Caco-2 (cell line): ENCODE measurements around the gene TOR4A. TPM values are rescaled to one million over a fixed set of nuclear protein-coding genes. Genes with fewer than 3 reads are reported as not detected.

Source experiments
- BruUV-seq: library from RNA; stranded (reverse); fragments of 400-500 nt; replicated peaks from 2 replicates; lab custom pipeline; 2021; lab: Mats Ljungman, UMichigan
- CTCF ChIA-PET: fragments of 300-600 bp; sonication (Branson Sonifier 250); formaldehyde crosslinking; loops from one replicate; lab custom pipeline; 2022; ENCODE audit warnings: antibody characterized with exemption; lab: Charles Lee
- POLR2A ChIA-PET: fragments of 300-600 bp; sonication (Branson Sonifier 250); formaldehyde crosslinking; loops from one replicate; lab custom pipeline; 2022; ENCODE audit warnings: antibody characterized with exemption; lab: Charles Lee
- DNase-seq, 2 experiments: peaks; one replicate each; pipeline versions ENCODE4 v3.0.0 to v3.0.0-alpha.2; 2020 to 2022
- H3K27me3 ChIP-seq: replicated peaks from 2 replicates; pipeline ENCODE4 v1.6.0; 2011; ENCODE audit warnings: low read length; ENCODE audit not compliant: control insufficient read depth, insufficient read depth
- H3K36me3 ChIP-seq: 2 replicates; pipeline ENCODE4 v1.5.1; 2011; ENCODE audit warnings: low read length; ENCODE audit not compliant: control insufficient read depth, insufficient read depth
- H3K4me1 ChIP-seq: fragments of 250-450 bp; sonication (Bioruptor Pico); 2 replicates; pipeline ENCODE4 v1.5.1; 2020; ENCODE audit warnings: mild to moderate bottlenecking
- H3K4me3 ChIP-seq: 2 replicates; pipeline ENCODE4 v1.5.1; 2011; ENCODE audit warnings: low read depth, mild to moderate bottlenecking, control low read depth, low read length
- H3K9me3 ChIP-seq: fragments of 250-450 bp; sonication (Bioruptor Pico); 2 replicates; pipeline ENCODE4 v1.5.1; 2020; ENCODE audit warnings: mild to moderate bottlenecking, moderate library complexity
- H3K27ac Mint-ChIP-seq: one replicate; pipeline ENCODE4 v1.8.0; 2022; ENCODE audit warnings: mixed read lengths; ENCODE audit not compliant: unreplicated experiment
- H3K27me3 Mint-ChIP-seq: one replicate; pipeline ENCODE4 v1.8.0; 2022; ENCODE audit warnings: mixed read lengths; ENCODE audit not compliant: insufficient read depth, unreplicated experiment
- H3K36me3 Mint-ChIP-seq: one replicate; pipeline ENCODE4 v1.8.0; 2022; ENCODE audit warnings: mild to moderate bottlenecking, mixed read lengths; ENCODE audit not compliant: insufficient read depth, unreplicated experiment
- H3K4me1 Mint-ChIP-seq: one replicate; pipeline ENCODE4 v1.8.0; 2022; ENCODE audit warnings: low read depth, mixed read lengths; ENCODE audit not compliant: unreplicated experiment
- H3K4me3 Mint-ChIP-seq: one replicate; pipeline ENCODE4 v1.8.0; 2022; ENCODE audit warnings: mild to moderate bottlenecking, moderate library complexity, mixed read lengths; ENCODE audit not compliant: unreplicated experiment
- H3K9me3 Mint-ChIP-seq: one replicate; pipeline ENCODE4 v1.8.0; 2022; ENCODE audit warnings: mixed read lengths; ENCODE audit not compliant: unreplicated experiment
- intact Hi-C: fragments of 100-400 bp; cut with micrococcal nuclease; formaldehyde crosslinking; loops from one replicate; pipeline ENCODE4 v1.10.0; 2022; ENCODE audit not compliant: unreplicated experiment
- total RNA-seq: library from RNA; stranded (reverse); gene quantifications from 2 replicates; pipeline ENCODE4 v1.2.3, GENCODE V29; 2022
- TF ChIP-seq, protein P1 (sequence below), 2 experiments: fragments of 200-600 bp in 1 of 2; IDR thresholded peaks; 1 replicate in 1 of 2; 2 replicates in 1 of 2; pipeline versions ENCODE4 v1.5.1 to v1.8.0; 2011 to 2022; ENCODE audit warnings: antibody characterized with exemption in 1 of 2, control low read depth in 1 of 2, inconsistent platforms in 1 of 2, low read depth in 1 of 2, low read length in 1 of 2, mild to moderate bottlenecking in 1 of 2, moderate library complexity in 1 of 2; ENCODE audit not compliant: insufficient read depth in 1 of 2, severe bottlenecking in 1 of 2, unreplicated experiment in 1 of 2

The TOR4A gene
- total RNA-seq, 1 experiment from 2014 or later, result 1.8 TPM

DNA sequence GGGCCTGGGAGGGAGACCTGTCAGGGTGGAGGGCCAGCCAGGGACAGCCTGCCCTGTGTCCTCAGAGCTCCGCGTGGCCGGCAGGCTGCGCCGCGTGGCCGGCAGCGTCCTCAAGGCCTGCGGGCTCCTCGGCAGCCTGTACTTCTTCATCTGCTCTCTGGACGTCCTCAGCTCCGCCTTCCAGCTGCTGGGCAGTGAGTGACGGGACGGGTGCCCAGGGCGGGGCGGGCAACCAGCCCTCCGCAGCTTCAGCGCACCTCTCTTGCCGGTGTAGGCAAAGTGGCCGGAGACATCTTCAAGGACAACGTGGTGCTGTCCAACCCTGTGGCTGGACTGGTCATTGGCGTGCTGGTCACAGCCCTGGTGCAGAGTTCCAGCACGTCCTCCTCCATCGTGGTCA is 45.0 kb upstream of the TOR4A start:
- peaks cover 14% of the 10 kb centered on the region for H3K36me3 Mint-ChIP-seq
- Histone ChIP-seq H3K9me3 (no peaks in the 10 kb centered on the region), H3K27me3 (no peaks in the 10 kb centered on the region), H3K4me1 (peaks cover 42% of the 10 kb centered on the region), H3K36me3 (no peaks in the 10 kb centered on the region), H3K4me3 (no peak overlapping the region)
- peaks cover 10% of the 10 kb centered on the region for H3K4me1 Mint-ChIP-seq
- POLR2A ChIA-PET, result no interaction called here
- intact Hi-C loops, result no loop called here
- TF ChIP-seq, protein P1, sequence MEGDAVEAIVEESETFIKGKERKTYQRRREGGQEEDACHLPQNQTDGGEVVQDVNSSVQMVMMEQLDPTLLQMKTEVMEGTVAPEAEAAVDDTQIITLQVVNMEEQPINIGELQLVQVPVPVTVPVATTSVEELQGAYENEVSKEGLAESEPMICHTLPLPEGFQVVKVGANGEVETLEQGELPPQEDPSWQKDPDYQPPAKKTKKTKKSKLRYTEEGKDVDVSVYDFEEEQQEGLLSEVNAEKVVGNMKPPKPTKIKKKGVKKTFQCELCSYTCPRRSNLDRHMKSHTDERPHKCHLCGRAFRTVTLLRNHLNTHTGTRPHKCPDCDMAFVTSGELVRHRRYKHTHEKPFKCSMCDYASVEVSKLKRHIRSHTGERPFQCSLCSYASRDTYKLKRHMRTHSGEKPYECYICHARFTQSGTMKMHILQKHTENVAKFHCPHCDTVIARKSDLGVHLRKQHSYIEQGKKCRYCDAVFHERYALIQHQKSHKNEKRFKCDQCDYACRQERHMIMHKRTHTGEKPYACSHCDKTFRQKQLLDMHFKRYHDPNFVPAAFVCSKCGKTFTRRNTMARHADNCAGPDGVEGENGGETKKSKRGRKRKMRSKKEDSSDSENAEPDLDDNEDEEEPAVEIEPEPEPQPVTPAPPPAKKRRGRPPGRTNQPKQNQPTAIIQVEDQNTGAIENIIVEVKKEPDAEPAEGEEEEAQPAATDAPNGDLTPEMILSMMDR (IDR thresholded peaks at IDR 0.05; ENCODE audit: insufficient read depth in 1 of 2, low read depth in 1 of 2, low read length in 1 of 2, severe bottlenecking in 1 of 2, unreplicated experiment in 1 of 2), result no peak
- H3K27me3 Mint-ChIP-seq, result no peaks in the 10 kb centered on the region
- H3K9me3 Mint-ChIP-seq, result no peaks in the 10 kb centered on the region
- DNase-seq, result no peak
- CTCF ChIA-PET, result interaction anchor here (0.6 to 0.8 kb wide), 2 partner anchors 9 to 244 kb away, joined by 3 to 9 read pairs; no protein-coding TSS in a partner anchor
- no peak overlapping the region for H3K4me3 Mint-ChIP-seq
- no peak overlapping the region for H3K27ac Mint-ChIP-seq
- no TSS peak for BruUV-seq

DNA sequence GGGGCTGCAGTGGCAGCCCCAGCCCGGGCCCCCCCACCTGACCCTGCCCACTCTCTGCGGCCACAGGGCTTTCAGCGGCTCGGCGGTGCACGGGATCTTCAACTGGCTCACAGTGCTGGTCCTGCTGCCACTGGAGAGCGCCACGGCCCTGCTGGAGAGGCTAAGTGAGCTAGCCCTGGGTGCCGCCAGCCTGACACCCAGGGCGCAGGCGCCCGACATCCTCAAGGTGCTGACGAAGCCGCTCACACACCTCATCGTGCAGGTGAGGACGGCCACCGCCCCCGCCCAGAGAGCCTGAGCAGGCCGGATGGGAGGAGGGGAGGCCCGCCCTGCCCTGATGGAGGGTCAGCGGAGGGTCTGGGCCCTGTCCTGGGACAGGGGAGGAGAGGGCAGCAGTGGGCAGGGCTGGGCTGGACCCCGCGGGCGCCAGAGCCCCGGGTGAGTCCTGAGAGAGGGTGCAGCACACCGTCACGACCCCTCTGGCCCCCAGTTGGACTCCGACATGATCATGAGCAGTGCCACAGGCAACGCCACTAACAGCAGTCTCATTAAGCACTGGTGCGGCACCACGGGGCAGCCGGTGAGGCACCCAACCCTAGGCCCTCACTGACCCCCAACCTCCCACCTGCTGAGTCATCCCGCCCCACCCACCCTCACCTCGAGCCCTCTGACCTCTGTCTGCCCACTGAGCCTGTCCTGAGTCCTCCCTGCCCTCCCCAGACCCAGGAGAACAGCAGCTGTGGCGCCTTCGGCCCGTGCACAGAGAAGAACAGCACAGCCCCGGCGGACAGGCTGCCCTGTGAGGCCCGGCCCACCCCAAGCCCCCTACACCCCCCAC is 44.2 kb upstream of the TOR4A start:
- Mint-ChIP-seq H3K36me3 (peaks cover 14% of the 10 kb centered on the region), H3K27ac (no peak overlapping the region), H3K27me3 (no peaks in the 10 kb centered on the region), H3K4me1 (peaks cover 6% of the 10 kb centered on the region), H3K9me3 (no peaks in the 10 kb centered on the region), H3K4me3 (no peak overlapping the region)
- ChIA-PET CTCF (interaction anchor here (0.6 to 0.8 kb wide), 2 partner anchors 10 to 349 kb away, joined by 3 to 9 read pairs; no protein-coding TSS in a partner anchor), POLR2A (no interaction called here)
- intact Hi-C loops, result no loop called here
- Histone ChIP-seq H3K9me3 (no peaks in the 10 kb centered on the region), H3K4me1 (peaks cover 41% of the 10 kb centered on the region), H3K4me3 (no peak overlapping the region), H3K27me3 (no peaks in the 10 kb centered on the region), H3K36me3 (no peaks in the 10 kb centered on the region)
- TF ChIP-seq, protein P1 (IDR thresholded peaks at IDR 0.05; ENCODE audit: insufficient read depth in 1 of 2, low read depth in 1 of 2, low read length in 1 of 2, severe bottlenecking in 1 of 2, unreplicated experiment in 1 of 2), result no peak
- no TSS peak for BruUV-seq
- no peak for DNase-seq

DNA sequence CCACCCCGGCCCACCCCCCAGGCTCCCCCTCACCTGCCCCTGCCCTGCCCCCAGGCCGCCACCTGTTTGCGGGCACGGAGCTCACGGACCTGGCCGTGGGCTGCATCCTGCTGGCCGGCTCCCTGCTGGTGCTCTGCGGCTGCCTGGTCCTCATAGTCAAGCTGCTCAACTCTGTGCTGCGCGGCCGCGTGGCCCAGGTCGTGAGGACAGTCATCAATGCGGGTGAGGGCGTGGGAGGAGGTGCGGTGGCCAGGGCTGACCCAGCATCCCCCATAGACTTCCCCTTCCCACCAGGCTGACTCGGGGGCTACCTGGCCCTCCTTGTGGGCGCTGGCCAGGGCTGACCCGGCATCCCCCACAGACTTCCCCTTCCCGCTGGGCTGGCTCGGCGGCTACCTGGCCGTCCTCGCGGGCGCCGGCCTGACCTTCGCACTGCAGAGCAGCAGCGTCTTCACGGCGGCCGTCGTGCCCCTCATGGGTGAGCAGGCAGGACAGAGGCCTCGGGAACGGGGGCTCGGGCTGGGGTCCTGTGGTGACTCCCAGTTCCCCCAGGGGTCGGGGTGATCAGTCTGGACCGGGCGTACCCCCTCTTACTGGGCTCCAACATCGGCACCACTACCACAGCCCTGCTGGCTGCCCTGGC is 43.4 kb upstream of the TOR4A start:
- Mint-ChIP-seq H3K27me3 (no peaks in the 10 kb centered on the region), H3K4me1 (peaks cover 6% of the 10 kb centered on the region)

More for the DNA sequence above, 43.4 kb upstream of the TOR4A start:
- no peaks in the 10 kb centered on the region for H3K9me3 ChIP-seq
- ChIA-PET CTCF (interaction anchor here (0.6 to 1.5 kb wide), 2 partner anchors 45 to 350 kb away, joined by 3 to 4 read pairs; partner anchors contain the start of gene SSNA1), POLR2A (no interaction called here)
- no peak overlapping the region for H3K27ac Mint-ChIP-seq
- no peaks in the 10 kb centered on the region for H3K36me3 ChIP-seq
- H3K4me1 ChIP-seq, result peaks cover 38% of the 10 kb centered on the region
- no peaks in the 10 kb centered on the region for H3K9me3 Mint-ChIP-seq
- TF ChIP-seq, protein P1 (IDR thresholded peaks at IDR 0.05; ENCODE audit: insufficient read depth in 1 of 2, low read depth in 1 of 2, low read length in 1 of 2, severe bottlenecking in 1 of 2, unreplicated experiment in 1 of 2), result no peak
- H3K4me3 ChIP-seq, result no peak overlapping the region
- no peak for DNase-seq
- H3K4me3 Mint-ChIP-seq, result no peak overlapping the region
- H3K36me3 Mint-ChIP-seq, result peaks cover 14% of the 10 kb centered on the region
- BruUV-seq, result no TSS peak
- intact Hi-C loops, result no loop called here
- H3K27me3 ChIP-seq, result no peaks in the 10 kb centered on the region
